Calu3 (cell line): ENCODE results near the gene NPC2. TPM values are rescaled to one million over a fixed set of nuclear protein-coding genes. Genes with fewer than 3 reads are reported as not detected.

Experiments used
- BruUV-seq: library from RNA; stranded (reverse); fragments of 400-500 nt; replicated peaks from 2 replicates; lab custom pipeline; 2021; lab: Mats Ljungman, UMichigan
- CTCF ChIA-PET: fragments of 300-600 bp; sonication (Branson Sonifier 250); formaldehyde crosslinking; loops from one replicate; lab custom pipeline; 2022; ENCODE audit warnings: antibody characterized with exemption; lab: Charles Lee
- DNase-seq: peaks from one replicate; pipeline ENCODE4 v3.0.0; 2022
- H3K27ac Mint-ChIP-seq: one replicate; pipeline ENCODE4 v1.8.0; 2022; ENCODE audit warnings: mixed read lengths; ENCODE audit not compliant: unreplicated experiment
- H3K27me3 Mint-ChIP-seq: one replicate; pipeline ENCODE4 v1.8.0; 2022; ENCODE audit warnings: mixed read lengths; ENCODE audit not compliant: unreplicated experiment
- H3K36me3 Mint-ChIP-seq: one replicate; pipeline ENCODE4 v1.8.0; 2022; ENCODE audit warnings: mild to moderate bottlenecking, moderate library complexity, mixed read lengths; ENCODE audit not compliant: insufficient read depth, unreplicated experiment
- H3K4me1 Mint-ChIP-seq: one replicate; pipeline ENCODE4 v1.8.0; 2022; ENCODE audit warnings: mild to moderate bottlenecking, low read depth, mixed read lengths; ENCODE audit not compliant: unreplicated experiment
- H3K4me3 Mint-ChIP-seq: one replicate; pipeline ENCODE4 v1.8.0; 2022; ENCODE audit warnings: mild to moderate bottlenecking, low read depth, moderate library complexity, mixed read lengths; ENCODE audit not compliant: unreplicated experiment
- H3K9me3 Mint-ChIP-seq: one replicate; pipeline ENCODE4 v1.8.0; 2022; ENCODE audit warnings: low read depth, mixed read lengths; ENCODE audit not compliant: unreplicated experiment
- intact Hi-C: fragments of 100-400 bp; cut with micrococcal nuclease; formaldehyde crosslinking; loops from one replicate; pipeline ENCODE4 v1.10.0; 2022; ENCODE audit not compliant: unreplicated experiment
- total RNA-seq: library from RNA; stranded (reverse); gene quantifications from 2 replicates; pipeline ENCODE4 v1.2.3, GENCODE V29; 2022
- TF ChIP-seq, protein P1 (sequence below): fragments of 200-600 bp; IDR thresholded peaks from one replicate; pipeline ENCODE4 v1.8.0; 2022; ENCODE audit warnings: antibody characterized with exemption; ENCODE audit not compliant: unreplicated experiment

Gene NPC2
- total RNA-seq, 1 experiment from 2014 or later, result 142 TPM

DNA sequence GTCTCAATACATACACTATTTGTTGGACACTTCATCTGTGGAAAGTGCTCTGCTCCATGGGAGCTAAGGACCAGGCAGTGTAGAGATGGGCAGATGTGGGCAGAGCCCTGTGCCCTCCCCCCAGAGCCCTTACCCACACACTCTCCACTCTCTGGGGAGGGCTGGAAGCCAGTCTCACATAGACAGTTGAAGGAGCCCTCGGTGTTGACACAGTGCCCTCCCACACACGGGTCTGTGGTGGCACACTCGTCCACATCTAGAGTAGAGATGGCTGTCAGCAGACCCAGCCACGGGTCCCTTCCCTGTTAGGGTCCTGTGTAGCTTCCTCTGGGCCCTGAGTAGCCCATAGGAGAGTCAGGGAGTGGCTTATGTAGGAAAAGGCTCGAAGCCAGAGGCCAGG lies 14.7 kb upstream of the NPC2 start:
- H3K27ac Mint-ChIP-seq, result no peak overlapping the region
- H3K4me3 Mint-ChIP-seq, result no peak overlapping the region
- CTCF ChIA-PET, result interaction anchor here (0.7 kb wide), 1 partner anchor 24 kb away, joined by 4 read pairs; no protein-coding TSS in a partner anchor

GRCh38 chr14:74507085-74507484 lies 14.0 kb upstream of the NPC2 start:
- Mint-ChIP-seq H3K4me1 (no peaks in the 10 kb centered on the region), H3K36me3 (peaks cover 5% of the 10 kb centered on the region), H3K4me3 (no peak overlapping the region), H3K9me3 (no peaks in the 10 kb centered on the region), H3K27ac (no peak overlapping the region), H3K27me3 (peaks cover 34% of the 10 kb centered on the region)
- BruUV-seq, result no TSS peak
- no peak for DNase-seq
- intact Hi-C loops, result no loop called here
- TF ChIP-seq, protein P1, sequence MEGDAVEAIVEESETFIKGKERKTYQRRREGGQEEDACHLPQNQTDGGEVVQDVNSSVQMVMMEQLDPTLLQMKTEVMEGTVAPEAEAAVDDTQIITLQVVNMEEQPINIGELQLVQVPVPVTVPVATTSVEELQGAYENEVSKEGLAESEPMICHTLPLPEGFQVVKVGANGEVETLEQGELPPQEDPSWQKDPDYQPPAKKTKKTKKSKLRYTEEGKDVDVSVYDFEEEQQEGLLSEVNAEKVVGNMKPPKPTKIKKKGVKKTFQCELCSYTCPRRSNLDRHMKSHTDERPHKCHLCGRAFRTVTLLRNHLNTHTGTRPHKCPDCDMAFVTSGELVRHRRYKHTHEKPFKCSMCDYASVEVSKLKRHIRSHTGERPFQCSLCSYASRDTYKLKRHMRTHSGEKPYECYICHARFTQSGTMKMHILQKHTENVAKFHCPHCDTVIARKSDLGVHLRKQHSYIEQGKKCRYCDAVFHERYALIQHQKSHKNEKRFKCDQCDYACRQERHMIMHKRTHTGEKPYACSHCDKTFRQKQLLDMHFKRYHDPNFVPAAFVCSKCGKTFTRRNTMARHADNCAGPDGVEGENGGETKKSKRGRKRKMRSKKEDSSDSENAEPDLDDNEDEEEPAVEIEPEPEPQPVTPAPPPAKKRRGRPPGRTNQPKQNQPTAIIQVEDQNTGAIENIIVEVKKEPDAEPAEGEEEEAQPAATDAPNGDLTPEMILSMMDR, result no peak
- CTCF ChIA-PET, result no interaction called here

More for the DNA sequence above, 14.7 kb upstream of the NPC2 start:
- Mint-ChIP-seq H3K9me3 (no peaks in the 10 kb centered on the region), H3K36me3 (no peaks in the 10 kb centered on the region), H3K27me3 (peaks cover 34% of the 10 kb centered on the region), H3K4me1 (no peaks in the 10 kb centered on the region)
- no TSS peak for BruUV-seq
- intact Hi-C loops, result no loop called here
- TF ChIP-seq, protein P1, result no peak
- no peak for DNase-seq

DNA sequence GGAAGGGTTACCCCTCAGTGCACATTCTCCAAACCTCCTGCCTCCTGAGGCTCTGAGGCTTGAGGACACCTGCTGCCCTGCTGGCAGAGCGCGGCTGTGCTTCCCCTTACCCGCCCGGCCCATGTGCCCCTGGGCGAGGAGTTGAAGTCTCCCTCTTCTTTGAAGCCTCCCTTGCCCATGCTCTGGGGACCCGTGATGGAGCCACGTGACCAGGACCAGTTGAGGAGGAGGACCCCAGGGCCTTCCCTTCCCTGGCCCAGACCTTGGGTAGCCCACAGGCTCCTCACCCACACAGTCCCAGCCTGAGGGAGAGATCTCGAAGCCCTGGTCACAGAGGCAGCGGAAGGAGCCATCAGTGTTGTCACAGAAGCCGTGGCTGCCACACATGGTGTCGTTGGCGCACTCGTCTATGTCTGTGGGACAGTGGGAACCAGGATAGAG lies 13.3 kb upstream of the NPC2 start:
- H3K4me1 Mint-ChIP-seq, result no peaks in the 10 kb centered on the region
- no TSS peak for BruUV-seq
- no peaks in the 10 kb centered on the region for H3K9me3 Mint-ChIP-seq
- no peak overlapping the region for H3K4me3 Mint-ChIP-seq
- DNase-seq, result no peak
- intact Hi-C loops, result no loop called here
- H3K36me3 Mint-ChIP-seq, result peaks cover 6% of the 10 kb centered on the region
- TF ChIP-seq, protein P1, result no peak
- CTCF ChIA-PET, result no interaction called here
- no peak overlapping the region for H3K27ac Mint-ChIP-seq
- H3K27me3 Mint-ChIP-seq, result peaks cover 28% of the 10 kb centered on the region

DNA sequence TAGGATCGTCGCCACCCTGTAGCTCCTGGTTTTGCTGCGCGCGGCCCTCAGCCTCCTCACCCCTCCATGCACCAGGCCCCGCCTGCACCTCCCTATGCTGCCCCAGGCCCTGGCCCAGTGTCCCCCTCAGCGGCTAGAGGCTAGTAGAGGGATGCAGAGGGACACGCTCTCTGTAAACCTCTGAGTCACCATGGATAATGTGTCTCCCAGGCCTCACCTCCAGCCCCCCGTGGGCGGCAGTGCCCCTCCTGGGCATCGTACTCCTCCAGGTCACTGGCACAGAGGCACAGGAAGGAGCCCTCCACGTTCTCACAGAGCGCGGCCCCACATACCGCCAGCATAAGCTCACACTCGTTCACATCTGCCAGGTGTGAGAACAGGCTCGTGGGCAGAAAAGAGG lies 12.7 kb upstream of the NPC2 start:
- Mint-ChIP-seq H3K4me3 (no peak overlapping the region), H3K9me3 (no peaks in the 10 kb centered on the region), H3K27ac (no peak overlapping the region), H3K4me1 (no peaks in the 10 kb centered on the region), H3K27me3 (peaks cover 22% of the 10 kb centered on the region), H3K36me3 (peaks cover 6% of the 10 kb centered on the region)
- BruUV-seq, result no TSS peak
- CTCF ChIA-PET, result no interaction called here
- TF ChIP-seq, protein P1, result no peak
- intact Hi-C loops, result no loop called here
- DNase-seq, result no peak
